Thyroid gland (tissue), 4 donors: ENCODE measurements around the gene CTNNBL1. TPM values are rescaled to one million over a fixed set of nuclear protein-coding genes. Genes with fewer than 3 reads are reported as not detected.

Experiments used
- DNase-seq, 2 donors: peaks; one replicate each; pipeline ENCODE4 v3.0.0-alpha.2; 2019
- H3K27ac ChIP-seq, 3 donors: fragments of 200-600 bp; sonication (generic); 1 replicate in 2 of 3; 2 replicates in 1 of 3; pipeline ENCODE4 v1.5.1; 2016 to 2019; ENCODE audit warnings: mild to moderate bottlenecking in 1 of 3, moderate library complexity in 1 of 3
- H3K27me3 ChIP-seq: fragments of 200-600 bp; sonication (generic); one replicate; pipeline ENCODE4 v1.5.1; 2019
- H3K36me3 ChIP-seq, 2 donors: fragments of 200-600 bp; sonication (generic); one replicate each; pipeline ENCODE4 v1.5.1; 2016 to 2019
- H3K4me1 ChIP-seq, 2 donors: fragments of 200-600 bp; sonication (generic); one replicate each; pipeline ENCODE4 v1.5.1; 2017 to 2019
- H3K4me3 ChIP-seq, 3 donors: fragments of 200-600 bp; sonication (generic); replicated peaks in 1 of 3; 1 replicate in 2 of 3; 2 replicates in 1 of 3; pipeline ENCODE4 v1.5.1; 2016; ENCODE audit warnings: mild to moderate bottlenecking in 1 of 3
- H3K9me3 ChIP-seq: fragments of 200-600 bp; sonication (generic); one replicate; pipeline ENCODE4 v1.5.1; 2017
- CTCF ChIP-seq, 6 experiments: fragments of 200-600 bp in 3 of 6; fragments of 450-650 bp in 3 of 6; sonication (generic) in 3 of 6; IDR thresholded peaks; one replicate each; pipeline ENCODE4 v1.5.1; 2016 to 2019; ENCODE audit warnings: antibody characterized with exemption in 6 of 6, mild to moderate bottlenecking in 2 of 6, inconsistent platforms in 1 of 6, moderate library complexity in 1 of 6
- POLR2A ChIP-seq, 2 donors: fragments of 450-650 bp; IDR thresholded peaks; one replicate each; pipeline ENCODE4 v1.6.1; 2017; ENCODE audit warnings: antibody characterized with exemption in 2 of 2, mild to moderate bottlenecking in 2 of 2, moderate library complexity in 1 of 2
- WGBS, 2 donors: methylation state at CpG; one replicate each; pipeline ENCODE4 v1.1.5; 2017; 5-methylcytosine and 5-hydroxymethylcytosine counted together
- intact Hi-C: fragments of 100-400 bp; cut with DNase I; formaldehyde crosslinking; loops from one replicate; pipeline ENCODE4 v1.15.1; 2023
- total RNA-seq, 4 donors: library from RNA; depleted of rRNA; stranded (reverse); fragments of >200 nt; gene quantifications; one replicate each; pipeline ENCODE4 v1.2.3, GENCODE V29; 2016

Gene CTNNBL1
- total RNA-seq, 4 donors from 2014 or later = 22.3 to 31.2 (median 24.6) TPM

- Histone ChIP-seq H3K4me1 (peaks cover 4 to 16% of the 10 kb centered on the region in 2 donors), H3K4me3 (no peak overlapping the region), H3K27ac (no peak overlapping the region), H3K9me3 (no peaks in the 10 kb centered on the region), H3K27me3 (no peaks in the 10 kb centered on the region), H3K36me3 (no peaks in the 10 kb centered on the region)
- intact Hi-C loops = no loop called here
- no peak for DNase-seq
- TF ChIP-seq CTCF (IDR thresholded peaks at IDR 0.05) (no peak), POLR2A (IDR thresholded peaks at IDR 0.05) (no peak)
- WGBS, 2 donors = 80 to 89% methylated on average over 5 of the region's 5 CpGs
Measured at GRCh38 chr20:37807471-37808232, 113.8 kb downstream of the CTNNBL1 start.

DNA sequence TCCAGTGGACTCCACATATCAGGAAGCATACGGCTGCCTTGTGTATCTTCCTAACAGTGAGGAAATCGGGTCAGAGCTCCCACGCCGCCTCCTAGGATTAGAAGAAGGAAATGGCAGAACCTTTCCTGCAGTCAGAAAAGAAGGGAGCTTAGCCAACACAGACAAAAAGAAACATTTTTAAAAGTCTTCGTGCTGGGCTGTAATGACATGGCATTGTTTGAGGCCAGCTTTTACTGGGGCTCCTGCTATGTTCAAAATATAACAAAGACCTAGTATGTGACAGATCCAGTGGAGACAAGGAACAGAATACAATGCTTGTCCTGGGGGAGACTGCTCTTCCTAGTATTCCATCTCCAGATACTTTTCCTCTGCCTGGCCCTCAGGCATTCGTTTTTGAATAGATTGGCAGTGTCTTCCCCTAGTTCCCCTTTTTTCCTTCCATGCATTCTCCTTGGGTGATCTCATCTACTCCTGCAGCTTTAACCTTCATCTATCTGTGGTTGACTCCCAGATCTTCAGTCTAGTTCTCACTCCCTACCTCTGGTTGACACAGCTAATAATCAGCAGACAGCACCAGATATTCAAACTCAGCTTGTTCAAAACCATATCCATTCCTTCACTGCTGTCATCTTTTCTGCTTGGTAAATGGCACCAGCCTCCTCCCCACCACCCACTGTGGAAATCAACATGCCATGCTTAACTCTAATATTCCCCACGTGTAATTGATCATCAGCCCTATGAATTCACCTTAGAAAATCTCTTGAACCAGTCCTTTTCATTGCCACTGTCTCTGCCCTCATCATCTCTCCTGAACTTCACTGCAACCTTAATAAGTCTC lies 114.6 kb downstream of the CTNNBL1 start:
- 75 to 88% methylated on average over 7 of the region's 7 CpGs for WGBS, 2 donors
- no peak overlapping the region for H3K27ac ChIP-seq
- no peak overlapping the region for H3K4me3 ChIP-seq
- no peaks in the 10 kb centered on the region for H3K9me3 ChIP-seq
- no peaks in the 10 kb centered on the region for H3K36me3 ChIP-seq
- DNase-seq = no peak
- intact Hi-C loops = no loop called here
- TF ChIP-seq POLR2A (IDR thresholded peaks at IDR 0.05) (no peak), CTCF (IDR thresholded peaks at IDR 0.05) (no peak)
- H3K27me3 ChIP-seq = no peaks in the 10 kb centered on the region
- H3K4me1 ChIP-seq = peaks cover 4 to 15% of the 10 kb centered on the region in 2 donors

- Histone ChIP-seq H3K36me3 (no peaks in the 10 kb centered on the region), H3K4me1 (peaks cover 2% of the 10 kb centered on the region in 2 donors), H3K9me3 (no peaks in the 10 kb centered on the region), H3K27me3 (no peaks in the 10 kb centered on the region), H3K4me3 (no peak overlapping the region), H3K27ac (no peak overlapping the region)
- intact Hi-C loops = no loop called here
- DNase-seq = no peak
- WGBS, 2 donors = 93 to 97% methylated on average over 4 of the region's 4 CpGs
- TF ChIP-seq POLR2A (IDR thresholded peaks at IDR 0.05) (no peak), CTCF (IDR thresholded peaks at IDR 0.05) (no peak)
Measured at GRCh38 chr20:37810027-37810426, 116.2 kb downstream of the CTNNBL1 start.

DNA sequence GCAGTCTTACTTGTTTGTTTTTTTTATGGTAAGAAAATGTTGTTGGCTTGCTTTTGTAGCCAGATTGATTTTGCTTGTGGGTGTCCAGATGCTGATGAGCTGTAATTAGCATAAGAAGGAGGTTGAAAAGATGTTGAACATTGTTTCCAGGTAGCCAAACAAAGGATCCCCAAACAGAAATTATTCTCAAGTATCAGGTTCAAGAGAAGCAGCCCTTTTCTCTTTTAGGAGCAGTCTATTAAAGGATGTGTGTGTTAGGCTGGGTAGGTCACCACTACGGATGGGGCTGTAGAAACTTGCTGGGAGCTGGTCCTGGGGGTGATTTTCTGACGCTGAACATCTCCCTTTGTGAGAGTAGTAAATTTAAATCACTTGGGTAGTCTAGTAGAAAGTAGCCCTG lies 122.2 kb downstream of the CTNNBL1 start:
- DNase-seq = no peak
- WGBS, 2 donors = 73 to 78% methylated on average over 2 of the region's 2 CpGs
- H3K4me3 ChIP-seq = no peak overlapping the region
- H3K27me3 ChIP-seq = no peaks in the 10 kb centered on the region
- H3K9me3 ChIP-seq = no peaks in the 10 kb centered on the region
- H3K4me1 ChIP-seq = no peaks in the 10 kb centered on the region
- intact Hi-C loops = no loop called here
- no peak for TF ChIP-seq POLR2A (IDR thresholded peaks at IDR 0.05)
- no peak for TF ChIP-seq CTCF (IDR thresholded peaks at IDR 0.05)
- H3K27ac ChIP-seq = no peak overlapping the region
- no peaks in the 10 kb centered on the region for H3K36me3 ChIP-seq

GRCh38 chr20:37816726-37817125 lies 122.9 kb downstream of the CTNNBL1 start:
- Histone ChIP-seq H3K4me1 (no peaks in the 10 kb centered on the region), H3K36me3 (no peaks in the 10 kb centered on the region), H3K27me3 (no peaks in the 10 kb centered on the region), H3K9me3 (no peaks in the 10 kb centered on the region), H3K27ac (no peak overlapping the region), H3K4me3 (no peak overlapping the region)
- no peak for DNase-seq
- TF ChIP-seq CTCF (IDR thresholded peaks at IDR 0.05) = no peak
- no peak for TF ChIP-seq POLR2A (IDR thresholded peaks at IDR 0.05)
- intact Hi-C loops = no loop called here
- whole genome bisulfite sequencing, 2 donors = 91 to 93% methylated on average over 2 of the region's 2 CpGs
